ENCODE measurements around the gene PLPPR5.

- TF ChIP-seq CTCF (IDR thresholded peaks at IDR 0.05; ENCODE audit: poor library complexity) (no peak), EZH2 (IDR thresholded peaks at IDR 0.05; ENCODE audit: borderline replicate concordance) (no peak), EZH2phosphoT487 (IDR thresholded peaks at IDR 0.05; ENCODE audit: low read depth, severe bottlenecking, unreplicated experiment) (no peak)
Observed at GRCh38 chr1:98893371-98893770, 111.3 kb downstream of the PLPPR5 start.
